GM21576 (cell line): ENCODE results near the gene PRPS2.

Source experiments
- ATAC-seq: cut with Tn5 transposase; IDR thresholded peaks from one replicate; pipeline ENCODE4 v1.9.1; 2021; ENCODE audit warnings: mild to moderate bottlenecking, moderate library complexity; ENCODE audit not compliant: unreplicated experiment

The PRPS2 gene

DNA sequence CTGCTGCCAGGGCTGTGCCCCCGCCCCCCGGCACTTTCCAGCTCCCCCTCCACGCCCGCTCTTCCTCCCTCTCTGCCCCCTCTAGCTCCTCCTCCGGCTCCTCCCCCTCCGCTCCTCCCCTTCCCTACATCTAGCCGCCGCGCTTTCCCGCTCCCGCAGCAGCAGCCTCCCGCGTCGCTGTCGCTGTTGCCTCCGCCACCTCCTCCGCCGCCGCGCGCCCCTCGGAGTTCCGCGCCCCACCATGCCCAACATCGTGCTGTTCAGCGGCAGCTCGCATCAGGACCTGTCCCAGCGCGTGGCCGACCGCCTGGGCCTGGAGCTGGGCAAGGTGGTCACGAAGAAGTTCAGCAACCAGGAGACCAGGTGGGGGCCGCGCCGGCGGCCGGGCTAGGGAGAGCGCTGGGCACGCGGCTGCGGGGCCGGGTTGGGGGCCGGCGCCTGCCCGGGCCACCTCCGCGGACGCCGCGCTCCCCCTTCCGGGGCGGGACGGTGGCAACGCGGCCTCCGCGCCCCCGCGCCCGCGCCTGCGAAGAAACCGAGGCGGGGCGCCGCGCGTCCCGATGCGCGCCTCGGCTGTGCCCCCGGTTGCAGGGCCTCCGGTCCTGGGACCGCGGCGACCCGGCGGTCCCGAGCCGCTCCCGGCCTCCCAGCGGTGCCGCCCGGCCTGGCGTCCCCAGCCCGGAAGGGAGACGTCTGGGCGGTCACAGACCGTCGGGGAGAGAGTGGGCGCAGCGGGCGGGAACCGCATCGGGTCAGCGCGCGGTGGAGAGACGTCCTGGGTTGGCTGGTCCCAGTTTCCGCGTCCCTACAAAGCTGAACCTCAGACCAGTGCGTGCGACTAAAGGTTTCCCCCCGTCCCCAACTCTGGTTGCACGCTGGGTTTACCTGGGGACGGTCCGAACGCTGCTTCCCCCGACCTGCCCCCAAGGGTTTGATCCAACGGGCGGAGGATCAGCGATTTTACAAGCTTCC, at the start of gene PRPS2:
PRPS2 (plus strand) TSS at position 156 of the 972 bp plus-strand sequence; CDS start at position 242, 86 bp downstream.
- peak; percentile 79 for ATAC-seq

- ATAC-seq = no peak
Observed at GRCh38 chrX:12741416-12741815, 49.8 kb upstream of the PRPS2 start.

- no peak for ATAC-seq
Observed at GRCh38 chrX:12747433-12747832, 43.8 kb upstream of the PRPS2 start.

DNA sequence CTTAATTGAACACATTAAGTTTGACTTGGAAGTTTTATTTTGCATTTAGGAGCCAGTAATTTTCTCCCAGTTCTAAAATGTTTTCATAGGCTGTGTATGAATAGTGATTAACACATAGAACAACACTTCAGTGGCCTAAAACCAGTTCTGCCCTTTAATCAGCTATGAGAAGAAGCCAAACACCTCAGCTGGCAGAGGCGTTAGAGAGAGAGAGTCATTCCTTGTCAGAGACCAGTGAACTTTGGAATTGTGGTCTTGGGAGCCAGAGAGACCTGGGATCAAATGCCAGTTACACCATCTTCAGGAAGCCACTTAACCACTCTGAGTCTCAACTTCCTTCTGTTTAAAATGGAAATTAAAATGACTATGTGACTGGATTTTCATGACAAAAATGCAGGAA, 39.3 kb upstream of the PRPS2 start:
- no peak for ATAC-seq

GRCh38 chrX:12753366-12753765, 37.8 kb upstream of the PRPS2 start:
- ATAC-seq = no peak

DNA sequence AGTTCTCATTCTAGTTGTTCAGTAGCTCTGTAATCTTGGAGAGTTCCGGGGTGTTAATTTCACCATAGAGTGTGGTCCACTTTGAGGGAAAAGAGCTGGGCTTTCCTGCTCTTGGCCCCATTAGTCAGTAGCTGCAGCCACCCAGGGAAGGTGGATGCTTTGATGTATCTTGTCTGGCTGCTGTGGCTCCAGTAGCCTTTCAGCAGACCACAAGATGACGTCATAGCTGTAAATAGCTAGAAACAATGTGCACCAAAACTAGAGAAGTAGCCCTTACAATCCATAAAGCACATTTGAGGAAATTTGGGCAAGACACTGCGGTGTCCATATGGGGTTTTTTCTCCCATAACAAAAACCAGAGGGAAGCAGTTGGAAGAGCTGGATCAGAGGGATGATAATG, 32.9 kb upstream of the PRPS2 start:
- ATAC-seq = no peak

- no peak for ATAC-seq
Observed at GRCh38 chrX:12767856-12768255, 23.4 kb upstream of the PRPS2 start.

- ATAC-seq = no peak
Observed at GRCh38 chrX:12768491-12768890, 22.7 kb upstream of the PRPS2 start.

- no peak for ATAC-seq
Observed at GRCh38 chrX:12770440-12770839, 20.8 kb upstream of the PRPS2 start.

GRCh38 chrX:12771445-12772069, 19.7 kb upstream of the PRPS2 start:
- ATAC-seq = peak; percentile 99

DNA sequence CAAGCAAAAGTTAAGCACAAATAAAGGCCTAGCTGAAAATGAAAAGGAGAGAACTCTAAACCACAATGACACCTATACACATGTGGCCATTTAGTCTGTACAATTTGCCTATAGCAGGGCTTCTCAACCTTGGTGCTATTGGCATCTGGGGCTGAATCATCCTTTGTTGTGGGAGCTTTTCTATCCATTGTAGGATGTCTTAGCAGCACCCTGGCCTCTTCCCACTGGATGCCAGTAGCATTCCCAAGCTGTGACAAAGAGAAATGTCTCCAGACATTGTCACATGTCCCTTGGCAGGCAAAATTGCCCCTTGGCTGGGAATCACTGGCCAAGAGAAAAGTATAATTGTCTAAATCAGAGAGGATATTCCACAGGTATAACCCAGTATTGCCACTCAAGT, 13.5 kb upstream of the PRPS2 start:
- no peak for ATAC-seq

DNA sequence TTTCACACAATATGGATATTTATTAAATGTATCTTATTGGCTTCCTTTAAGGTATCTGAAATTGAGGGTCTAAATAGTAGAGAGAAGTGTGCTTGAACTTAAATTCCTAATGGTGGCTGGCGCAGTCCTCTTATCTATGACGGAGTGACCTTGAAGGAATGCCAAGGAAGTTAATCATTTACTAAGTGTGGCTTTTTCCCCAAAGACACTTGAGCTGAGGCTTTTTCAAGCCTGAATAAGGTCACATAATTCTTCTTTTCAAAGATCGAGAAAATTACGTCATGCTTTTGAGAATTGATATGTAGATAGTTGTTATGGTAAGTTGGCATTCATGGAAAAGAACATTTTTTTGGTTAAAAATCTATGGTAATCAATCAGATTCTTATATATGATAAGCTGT, 11.7 kb upstream of the PRPS2 start:
- no peak for ATAC-seq

GRCh38 chrX:12788645-12789044, 2.6 kb upstream of the PRPS2 start:
- no peak for ATAC-seq

DNA sequence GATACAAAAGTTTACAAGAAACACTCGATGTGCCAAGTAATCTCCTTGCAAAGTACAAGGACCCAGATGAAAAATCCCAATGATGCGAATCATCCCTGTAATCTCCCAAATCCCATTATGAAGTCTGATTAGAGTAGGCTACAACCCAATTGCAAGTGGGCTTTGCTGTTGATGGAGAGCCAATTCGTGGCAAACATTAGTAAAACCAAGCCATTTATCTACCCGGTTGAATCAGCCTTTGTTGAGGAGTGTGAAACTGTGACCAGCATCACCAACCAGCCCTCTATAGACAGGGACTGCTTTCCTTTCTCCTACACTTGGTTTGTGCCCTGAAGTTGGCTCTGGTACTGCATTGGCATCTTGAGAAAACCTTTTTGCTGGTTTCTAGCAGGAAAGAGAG, 1.2 kb upstream of the PRPS2 start:
- ATAC-seq = no peak

- peak; percentile 30 for ATAC-seq
Observed at GRCh38 chrX:12790885-12791256, 341 bp upstream of the PRPS2 start.

- ATAC-seq = no peak
Observed at GRCh38 chrX:12792711-12793110, 1.5 kb downstream of the PRPS2 start.

GRCh38 chrX:12794654-12795053, 3.4 kb downstream of the PRPS2 start:
- ATAC-seq = no peak

DNA sequence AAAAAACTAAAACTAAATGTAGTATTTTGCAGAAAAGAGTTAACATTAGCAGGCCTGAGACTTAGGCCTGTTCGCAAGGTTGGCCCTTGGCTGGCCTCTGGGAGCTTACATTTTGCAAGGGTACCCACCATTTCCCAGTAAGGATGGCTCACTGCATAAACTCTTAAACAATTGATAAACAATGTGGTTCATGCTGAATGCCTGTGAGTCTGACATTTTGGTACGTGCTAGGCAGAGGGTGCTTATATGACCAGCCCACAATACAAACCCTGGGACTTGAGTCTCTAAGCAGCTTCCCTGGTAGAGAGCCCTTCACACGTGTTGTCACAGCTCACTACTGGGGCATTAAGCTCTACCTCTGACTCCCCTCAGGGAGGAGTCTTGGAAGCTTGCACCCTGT, 7.4 kb downstream of the PRPS2 start:
- ATAC-seq = no peak

- ATAC-seq = no peak
Observed at GRCh38 chrX:12799118-12799517, 7.9 kb downstream of the PRPS2 start.

- no peak for ATAC-seq
Observed at GRCh38 chrX:12802741-12803140, 11.5 kb downstream of the PRPS2 start.

DNA sequence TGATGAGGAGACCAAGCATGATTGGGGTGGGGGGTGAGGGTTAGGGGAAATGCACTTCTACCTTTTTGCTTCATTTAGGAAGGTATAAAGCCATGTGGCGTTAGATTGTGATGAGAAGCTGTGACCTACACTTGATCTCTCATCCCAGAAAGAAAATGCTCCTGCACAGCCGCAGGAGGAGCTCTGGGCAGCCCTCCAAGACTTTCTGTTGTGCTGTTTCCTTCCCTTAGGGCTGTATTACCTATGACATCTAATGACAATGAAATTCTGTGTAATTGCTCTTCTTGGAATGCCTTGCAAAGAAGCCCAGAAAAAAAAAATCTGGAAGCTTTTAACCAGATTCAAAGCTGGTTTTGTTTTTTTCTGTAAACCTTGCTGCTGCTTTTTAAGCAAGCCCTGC, 13.4 kb downstream of the PRPS2 start:
- ATAC-seq = no peak

DNA sequence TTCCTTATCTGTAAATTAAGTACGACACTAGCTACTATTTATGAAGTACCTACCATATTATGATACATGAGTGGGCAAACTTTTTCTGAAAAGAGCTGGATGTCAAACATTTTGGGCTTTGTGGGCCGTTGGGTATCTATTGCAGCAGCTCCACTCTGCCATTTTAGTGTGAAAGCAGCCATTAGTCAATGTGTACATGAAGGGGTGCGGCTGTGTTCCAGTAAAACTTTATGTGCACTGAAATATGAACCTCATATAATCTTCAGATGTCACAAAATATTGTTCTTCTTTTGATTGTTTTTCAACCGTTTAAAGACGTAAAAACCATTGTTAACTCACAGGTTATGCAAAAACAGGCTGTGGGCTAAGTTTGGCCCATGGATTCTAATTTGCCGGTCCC, 14.1 kb downstream of the PRPS2 start:
- ATAC-seq = no peak
